HG02610 (cell line): ENCODE measurements around the gene BBC3.

Source experiments
- ATAC-seq: cut with Tn5 transposase; IDR thresholded peaks from one replicate; pipeline ENCODE4 v1.9.1; 2021; ENCODE audit warnings: mild to moderate bottlenecking, moderate library complexity; ENCODE audit not compliant: unreplicated experiment

BBC3 gene

DNA sequence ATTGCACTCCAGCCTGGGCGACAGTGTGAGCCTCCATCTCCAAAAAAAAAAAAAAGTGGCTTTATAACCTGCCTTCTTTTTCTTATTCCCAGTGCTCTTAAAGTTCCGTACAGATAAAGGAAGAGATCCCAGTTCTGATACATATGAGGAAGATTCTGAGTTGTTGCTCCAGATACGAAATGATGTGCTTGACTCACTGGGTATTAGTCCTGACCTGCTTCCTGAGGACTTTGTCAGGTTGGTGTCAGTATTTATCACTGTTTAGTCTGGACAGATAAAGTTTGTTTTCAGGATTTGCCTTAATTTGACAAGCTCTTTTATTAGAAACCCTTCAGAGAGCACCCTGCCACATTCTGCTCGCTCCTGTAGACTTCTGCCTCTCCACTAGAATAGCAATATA is 33.9 kb downstream of the BBC3 start:
- no peak for ATAC-seq

DNA sequence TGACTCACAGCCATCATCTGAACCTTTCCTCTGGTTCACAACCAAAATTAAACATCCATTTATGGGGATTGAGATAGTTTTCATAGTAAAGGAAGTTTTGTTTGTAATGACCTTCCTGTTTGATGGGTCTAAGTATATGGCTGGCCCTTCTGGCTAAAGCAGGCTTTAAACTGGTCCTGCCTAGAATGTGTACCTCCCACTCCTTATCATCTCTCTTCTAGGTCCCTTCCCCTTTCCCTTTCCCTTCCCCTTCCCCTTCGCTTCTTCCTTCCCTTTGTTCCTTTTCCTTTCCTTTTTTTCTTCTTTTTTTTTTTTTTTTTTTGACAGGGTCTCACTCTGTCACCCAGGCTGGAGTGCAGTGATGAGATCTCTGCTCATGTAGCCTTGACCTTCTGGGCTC is 35.6 kb downstream of the BBC3 start:
- no peak for ATAC-seq

DNA sequence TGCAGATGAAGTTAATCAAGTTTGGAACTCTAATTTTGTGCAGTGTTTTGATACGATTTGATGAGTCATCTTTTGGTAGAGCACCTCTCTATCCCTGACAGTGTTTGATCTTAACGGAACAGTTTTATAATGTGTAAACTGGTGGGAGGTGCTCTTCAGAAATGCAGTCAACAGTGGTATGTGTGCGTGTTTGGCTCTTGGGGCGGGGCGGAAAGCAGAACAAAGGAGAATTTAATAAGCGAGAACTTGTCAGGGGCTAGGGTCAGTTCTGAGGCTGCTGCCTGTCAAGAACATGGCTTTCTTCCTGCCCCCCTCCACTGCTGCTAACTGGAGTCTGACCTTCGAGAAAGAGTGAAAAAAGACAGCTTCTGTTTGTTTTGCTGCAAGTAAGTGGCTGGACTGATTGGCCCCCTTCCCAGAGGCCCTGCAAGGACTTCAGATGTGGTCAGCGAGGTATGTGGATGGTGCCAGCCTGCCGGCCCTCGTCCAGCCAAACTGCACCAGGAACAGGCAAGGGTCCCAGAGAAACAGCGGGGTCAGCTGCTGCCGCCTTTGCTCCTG is 40.8 kb downstream of the BBC3 start:
- no peak for ATAC-seq

DNA sequence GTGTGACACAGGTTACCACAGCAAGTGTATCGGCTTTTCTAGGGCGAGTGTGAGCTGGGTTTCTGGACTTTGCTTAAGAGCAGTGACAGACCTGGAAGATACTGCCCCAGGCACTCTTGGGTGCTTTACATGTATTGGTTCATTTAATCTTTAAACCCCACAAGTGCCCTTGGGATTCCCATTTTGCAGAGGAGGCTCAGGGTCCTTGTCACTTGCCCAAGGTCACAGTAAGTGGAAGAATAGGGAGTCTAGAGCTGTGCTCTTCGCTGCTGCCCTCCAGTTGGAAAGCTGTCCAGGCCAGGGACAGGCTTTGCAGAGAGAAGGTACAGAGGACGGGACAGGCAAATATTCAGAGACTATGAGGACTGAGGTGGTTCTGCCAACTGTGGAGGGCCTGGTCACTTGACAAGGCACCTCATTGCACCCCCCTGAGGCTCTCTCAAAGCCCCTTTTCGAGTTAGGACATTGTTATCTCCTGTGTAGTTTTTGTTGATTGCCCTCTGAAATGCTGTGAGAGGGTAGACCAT is 42.4 kb downstream of the BBC3 start:
- no peak for ATAC-seq

DNA sequence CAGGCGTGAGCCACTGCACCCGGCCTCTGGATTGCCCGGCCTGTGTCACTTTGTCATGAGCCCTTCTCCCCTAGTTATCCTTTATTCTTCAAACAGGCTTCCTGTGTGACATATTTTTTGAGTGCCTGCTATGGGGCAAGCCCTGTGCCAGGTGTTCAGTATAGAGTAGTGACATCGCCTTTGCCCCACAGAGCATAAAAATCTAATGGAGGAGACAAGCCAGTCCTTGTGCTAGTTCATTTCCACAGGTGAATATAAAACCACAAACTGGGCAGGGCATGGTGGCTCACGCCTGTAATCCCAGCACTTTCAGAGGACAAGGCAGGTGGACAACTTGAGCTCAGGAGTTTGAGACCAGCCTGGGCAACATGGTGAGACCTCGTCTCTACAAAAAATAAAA is 43.2 kb downstream of the BBC3 start:
- no peak for ATAC-seq

DNA sequence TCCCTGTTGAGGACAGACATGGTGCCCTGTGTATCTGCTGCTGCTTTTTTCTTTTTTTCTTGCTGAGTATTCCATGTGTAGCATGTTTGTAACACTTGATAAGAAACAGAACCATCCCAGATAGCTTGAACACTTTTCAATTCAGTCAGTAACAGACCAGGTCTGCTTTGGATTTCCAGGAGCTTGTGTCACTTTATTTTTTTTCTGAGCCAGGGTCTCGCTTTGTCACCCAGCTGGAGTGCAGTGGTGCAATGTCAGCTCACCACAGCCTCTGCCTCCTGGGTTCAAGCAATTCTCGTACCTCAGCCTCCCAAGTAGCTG is 43.7 kb downstream of the BBC3 start:
- ATAC-seq = no peak

DNA sequence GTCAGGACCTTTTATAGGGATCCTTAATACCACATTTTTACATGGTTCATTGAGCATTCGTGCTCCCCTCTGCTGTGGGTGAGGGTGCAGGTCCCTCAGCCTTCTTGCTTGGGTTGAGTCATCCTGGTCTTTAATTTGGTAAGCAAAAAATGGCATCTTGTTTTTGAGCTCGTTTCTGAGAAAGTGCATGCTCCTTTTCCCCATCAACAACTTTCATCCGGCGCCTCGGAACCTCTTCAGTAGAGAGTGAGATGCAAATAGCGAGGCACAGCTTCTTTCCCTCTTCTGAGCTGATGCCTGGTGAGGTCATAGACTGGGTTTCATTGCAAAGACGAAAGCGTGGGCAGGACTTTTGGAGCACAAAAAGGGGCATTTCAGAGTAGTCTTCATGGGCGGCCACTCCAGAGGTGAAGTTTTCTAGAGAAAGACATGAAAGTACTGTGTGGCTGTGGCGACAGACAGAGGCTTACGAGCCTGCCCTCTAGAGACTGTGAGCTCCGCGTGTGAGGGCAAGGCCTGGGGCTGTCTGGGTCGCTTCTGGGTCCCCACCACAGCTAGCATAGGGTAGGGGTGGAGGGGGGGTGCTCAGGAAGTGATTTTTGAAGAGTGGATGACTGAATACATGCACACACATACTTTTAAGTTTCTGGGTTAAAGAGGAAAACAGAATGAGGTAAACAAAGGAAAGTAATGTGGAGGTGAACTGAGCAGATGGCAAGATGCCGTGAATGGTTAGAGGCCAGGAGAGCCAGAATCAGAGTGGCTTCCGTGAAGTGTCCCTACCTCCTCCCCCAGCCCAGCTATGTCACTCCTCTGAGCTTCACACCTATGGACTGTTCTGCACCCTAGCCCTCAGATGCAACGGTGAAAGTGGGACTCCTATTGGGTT is 44.3 kb downstream of the BBC3 start:
- ATAC-seq = no peak

DNA sequence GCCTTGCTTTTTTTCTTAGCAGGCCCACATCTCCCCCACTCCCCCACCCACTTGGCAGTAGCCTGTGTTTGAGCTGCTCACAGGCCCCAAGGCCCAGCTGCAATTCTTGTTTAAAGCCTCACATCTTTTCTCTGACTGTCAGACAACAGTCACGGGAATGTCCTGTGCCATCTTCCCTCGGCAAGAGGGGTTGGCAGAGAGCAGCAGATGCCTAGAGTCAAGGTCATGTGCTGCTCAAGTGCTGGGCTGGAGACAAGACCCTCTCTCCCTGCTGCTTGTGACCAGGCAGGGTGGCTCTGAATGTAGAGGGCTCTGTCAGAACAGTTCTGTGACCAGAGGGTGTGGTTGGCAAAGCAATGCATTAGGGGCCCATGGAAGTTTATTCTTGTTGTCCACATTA is 47.4 kb downstream of the BBC3 start:
- no peak for ATAC-seq

DNA sequence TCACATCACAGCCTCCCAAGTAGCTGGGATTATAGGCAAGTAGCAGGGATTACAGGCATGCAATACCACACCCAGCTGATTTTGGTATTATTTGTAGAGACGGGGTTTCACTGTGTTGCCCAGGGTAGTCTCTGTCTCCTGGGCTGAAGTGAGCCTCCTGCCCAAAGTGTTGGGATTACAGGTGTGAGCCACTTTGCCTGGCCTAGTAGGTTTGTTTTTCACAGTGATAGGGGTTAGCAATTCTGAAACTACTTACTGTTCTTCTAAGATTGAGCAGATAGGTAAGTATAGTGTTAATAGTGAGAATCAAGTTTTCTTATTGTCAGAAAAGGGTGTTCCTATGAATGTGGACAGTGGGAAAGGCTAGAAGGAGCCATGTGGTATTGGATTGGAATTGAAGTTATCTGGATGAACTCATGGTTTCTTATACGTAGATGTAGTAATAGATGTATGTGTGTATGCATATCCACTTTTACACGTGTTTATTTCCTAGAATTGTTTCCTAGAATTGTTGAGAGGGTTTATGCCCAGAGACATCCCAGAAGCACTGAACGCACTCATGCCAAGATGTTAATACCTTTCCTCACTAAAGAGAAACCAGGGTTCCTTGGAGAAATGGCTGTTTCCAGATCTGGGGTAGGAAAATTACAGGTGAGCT is 51.2 kb downstream of the BBC3 start:
- ATAC-seq = no peak

DNA sequence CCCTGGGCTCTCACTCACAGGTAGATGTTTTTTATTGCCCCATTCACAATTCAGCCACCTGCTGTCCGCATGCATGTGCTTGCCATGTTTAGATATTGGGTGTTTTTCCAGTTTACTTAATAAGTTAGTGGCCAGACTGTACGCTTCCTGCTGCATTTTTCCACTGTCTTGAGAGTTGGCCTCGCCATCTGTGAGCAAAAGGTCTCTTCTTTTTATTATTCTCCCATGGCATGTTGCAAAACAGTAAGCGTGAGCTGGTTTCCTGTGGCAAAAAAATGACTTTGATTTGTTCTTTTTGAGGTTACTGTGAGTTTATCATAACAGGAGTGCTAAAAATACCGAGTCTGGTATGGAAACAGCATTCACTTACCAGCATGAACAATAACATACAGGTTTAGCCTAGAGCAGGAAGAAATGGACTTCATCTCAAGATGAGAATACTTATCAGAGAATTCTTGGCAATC is 54.3 kb downstream of the BBC3 start:
- ATAC-seq = no peak

DNA sequence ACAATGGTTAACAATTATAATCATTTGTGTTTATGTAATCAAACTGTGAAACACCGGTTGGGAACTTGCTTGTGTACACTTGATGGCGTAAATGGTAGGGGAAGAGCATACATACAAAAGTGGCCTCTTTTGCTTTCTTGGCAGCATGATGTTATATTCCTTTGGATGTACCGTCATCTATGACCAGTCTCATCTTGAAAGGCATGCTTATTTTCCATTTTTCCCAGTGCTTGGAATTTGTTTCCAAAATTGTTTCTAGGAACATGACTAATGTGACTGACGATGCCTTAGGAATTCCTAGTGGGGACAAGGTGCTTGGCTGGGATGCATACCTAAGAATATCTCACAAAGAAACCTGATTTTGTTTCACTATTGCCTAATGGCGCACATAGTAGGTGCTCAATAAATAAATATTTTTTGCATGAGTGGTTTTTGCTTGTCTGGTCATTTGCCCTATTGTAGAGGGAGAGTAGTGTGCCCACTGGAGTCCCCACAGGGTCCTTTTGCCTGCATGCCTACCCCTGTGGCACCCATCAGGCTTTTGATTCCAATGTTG is 54.9 kb downstream of the BBC3 start:
- no peak for ATAC-seq

DNA sequence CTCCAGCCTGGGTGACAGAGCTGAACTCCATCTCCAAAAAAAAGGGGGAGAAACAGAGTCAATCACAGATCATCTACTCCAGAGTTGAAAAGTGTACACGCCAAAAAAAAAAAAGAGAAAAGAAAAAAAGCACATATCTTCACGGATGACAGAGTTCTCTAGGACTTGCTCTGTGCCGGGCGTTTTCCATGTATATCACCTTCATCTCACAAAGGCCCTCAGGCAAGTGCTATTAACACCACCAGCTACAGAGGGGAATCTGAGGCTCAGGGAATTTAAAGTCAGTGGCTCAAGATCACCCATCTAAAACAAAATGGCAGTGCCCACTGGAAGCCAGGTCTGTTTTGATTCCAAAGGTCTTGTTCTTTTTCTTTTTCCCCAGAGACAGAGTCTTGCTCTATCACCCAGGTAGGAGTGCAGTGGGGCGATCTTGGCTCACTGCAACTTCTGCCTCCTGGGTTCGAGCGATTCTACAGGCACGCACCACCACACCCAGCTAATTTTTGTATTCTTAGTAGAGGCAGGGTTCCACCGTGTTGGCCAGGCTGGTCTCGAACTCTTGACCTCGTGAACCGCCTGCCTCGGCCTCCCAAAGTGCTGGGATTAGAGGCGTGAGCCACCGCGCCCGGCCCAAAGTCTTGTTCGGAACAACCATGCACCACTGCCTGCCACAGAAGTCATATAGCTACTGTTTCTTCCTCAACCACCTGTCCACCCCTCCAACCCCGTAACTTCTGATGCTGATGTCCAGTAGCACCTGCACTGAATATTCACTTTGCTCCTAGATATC is 58.1 kb downstream of the BBC3 start:
- ATAC-seq = no peak
